ENCODE data around the gene NCKAP5.
"Not testable (repeated sequence)": the region's sequence is repeated elsewhere in the genome, so short reads cannot be mapped to it uniquely, and the experiment has no call there.

NCKAP5 gene

GRCh38 chr2:132811148-132811915, 756.9 kb downstream of the NCKAP5 start:
- no peak for DNase-seq (ENCODE audit: low read depth in 2 of 2)

GRCh38 chr2:132809962-132810361, 758.3 kb downstream of the NCKAP5 start:
- not testable (repeated sequence) for DNase-seq (ENCODE audit: low read depth in 2 of 2)

- no peak for DNase-seq (ENCODE audit: low read depth in 2 of 2)
Measured at GRCh38 chr2:132804051-132804450, 764.2 kb downstream of the NCKAP5 start.

- DNase-seq (ENCODE audit: low read depth in 2 of 2): no peak
Measured at GRCh38 chr2:132798341-132798740, 769.9 kb downstream of the NCKAP5 start.

GRCh38 chr2:132797556-132797955, 770.7 kb downstream of the NCKAP5 start:
- DNase-seq (ENCODE audit: low read depth in 2 of 2): no peak

- DNase-seq (ENCODE audit: low read depth in 2 of 2): no peak
Measured at GRCh38 chr2:132797071-132797470, 771.2 kb downstream of the NCKAP5 start.

GRCh38 chr2:132795220-132795619, 773.0 kb downstream of the NCKAP5 start:
- no peak for DNase-seq (ENCODE audit: low read depth in 2 of 2)

GRCh38 chr2:132793532-132793931, 774.7 kb downstream of the NCKAP5 start:
- DNase-seq (ENCODE audit: low read depth in 2 of 2): no peak

- no peak for DNase-seq (ENCODE audit: low read depth in 2 of 2)
Measured at GRCh38 chr2:132790207-132790785, 778.0 kb downstream of the NCKAP5 start.

GRCh38 chr2:132789066-132789465, 779.2 kb downstream of the NCKAP5 start:
- no peak for DNase-seq (ENCODE audit: low read depth in 2 of 2)

GRCh38 chr2:132788310-132788838, 779.9 kb downstream of the NCKAP5 start:
- no peak for DNase-seq (ENCODE audit: low read depth in 2 of 2)

- no peak for DNase-seq (ENCODE audit: low read depth in 2 of 2)
Measured at GRCh38 chr2:132783883-132784282, 784.4 kb downstream of the NCKAP5 start.

GRCh38 chr2:132782176-132782783, 786.0 kb downstream of the NCKAP5 start:
- DNase-seq (ENCODE audit: low read depth in 2 of 2): no peak

- no peak for DNase-seq (ENCODE audit: low read depth in 2 of 2)
Measured at GRCh38 chr2:132780651-132781050, 787.6 kb downstream of the NCKAP5 start.

GRCh38 chr2:132779206-132779721, 789.0 kb downstream of the NCKAP5 start:
- DNase-seq (ENCODE audit: low read depth in 2 of 2): no peak

GRCh38 chr2:132776287-132776686, 792.0 kb downstream of the NCKAP5 start:
- DNase-seq (ENCODE audit: low read depth in 2 of 2): no peak

- DNase-seq (ENCODE audit: low read depth in 2 of 2): no peak
Measured at GRCh38 chr2:132774189-132774588, 794.1 kb downstream of the NCKAP5 start.

- no peak for DNase-seq (ENCODE audit: low read depth in 2 of 2)
Measured at GRCh38 chr2:132773331-132773730, 794.9 kb downstream of the NCKAP5 start.

- no peak for DNase-seq (ENCODE audit: low read depth in 2 of 2)
Measured at GRCh38 chr2:132772340-132772739, 795.9 kb downstream of the NCKAP5 start.

- no peak for DNase-seq (ENCODE audit: low read depth in 2 of 2)
Measured at GRCh38 chr2:132766573-132766972, 801.7 kb downstream of the NCKAP5 start.

- DNase-seq (ENCODE audit: low read depth in 2 of 2): no peak
Measured at GRCh38 chr2:132761437-132761836, 806.8 kb downstream of the NCKAP5 start.

- DNase-seq (ENCODE audit: low read depth in 2 of 2): no peak
Measured at GRCh38 chr2:132760971-132761370, 807.3 kb downstream of the NCKAP5 start.

- DNase-seq (ENCODE audit: low read depth in 2 of 2): no peak
Measured at GRCh38 chr2:132760405-132760804, 807.9 kb downstream of the NCKAP5 start.

Data from stimulated activated CD8-positive, alpha-beta memory T cell treated with anti-CD3 and anti-CD28 coated beads, Interleukin-7, amount 100 ng/mL, for 4 hours (primary cell).